GM12892 (cell line): ENCODE measurements around the gene PDGFRB.

ENCODE experiments used
- POLR2A ChIP-seq: IDR thresholded peaks from 2 replicates; pipeline ENCODE4 v1.6.1; 2011; ENCODE audit warnings: low read depth, low read length, control low read depth
- POLR2AphosphoS5 ChIP-seq: IDR thresholded peaks from 2 replicates; pipeline ENCODE4 v1.6.1; 2011; ENCODE audit warnings: low read depth, low read length, control low read depth
- TAF1 ChIP-seq: IDR thresholded peaks from 2 replicates; pipeline ENCODE4 v1.6.1; 2011; ENCODE audit warnings: low read depth, mild to moderate bottlenecking, control low read depth, low read length, borderline replicate concordance

GRCh38 chr5:150129813-150130492 lies 25.7 kb downstream of the PDGFRB start:
- no peak for TF ChIP-seq POLR2A
- no peak for TF ChIP-seq POLR2AphosphoS5
- TF ChIP-seq TAF1 = no peak
